GM18520 (cell line): ENCODE data around the gene GRM3.

Experiments
- ATAC-seq: cut with Tn5 transposase; IDR thresholded peaks from one replicate; pipeline ENCODE4 v1.9.1; 2021; ENCODE audit not compliant: unreplicated experiment

GRM3 gene

DNA sequence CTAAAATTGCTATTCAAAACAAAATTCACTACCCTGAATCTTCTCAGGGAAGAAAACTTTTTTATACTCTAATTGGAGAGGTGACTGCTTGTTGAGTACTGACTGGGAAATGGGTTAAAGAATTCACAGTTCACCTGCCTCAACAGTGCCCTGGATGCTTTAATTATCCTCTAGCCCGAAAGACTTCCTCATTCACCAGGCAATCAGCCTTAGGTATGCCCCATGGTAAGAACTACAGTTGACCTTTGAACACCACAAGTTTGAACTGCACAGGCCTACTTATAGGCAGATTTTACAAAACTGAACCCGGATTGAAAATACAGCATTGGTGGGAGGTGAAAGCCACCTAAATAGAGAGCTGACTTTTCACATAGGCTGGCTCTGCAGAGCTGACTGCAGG lies 240.4 kb downstream of the GRM3 start:
- ATAC-seq: no peak

DNA sequence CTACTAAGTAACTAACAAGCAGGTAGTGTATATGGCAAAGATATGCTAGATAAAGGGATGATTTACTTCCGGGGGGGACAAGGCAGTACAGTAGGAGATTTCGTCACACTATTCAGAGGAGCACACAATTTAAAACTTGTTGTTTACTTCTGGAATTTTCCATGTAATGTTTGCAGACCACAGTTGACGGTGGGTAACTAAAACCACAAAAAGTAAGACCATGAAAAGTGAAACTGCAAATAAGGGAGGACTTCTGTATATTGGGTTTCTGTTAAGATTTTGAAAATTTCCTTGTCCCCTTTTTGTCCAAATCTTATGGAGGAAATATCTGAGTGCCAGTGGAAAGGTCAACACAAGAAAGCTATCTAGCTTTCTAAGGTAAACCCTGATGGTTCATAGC lies 245.8 kb downstream of the GRM3 start:
- ATAC-seq: no peak

DNA sequence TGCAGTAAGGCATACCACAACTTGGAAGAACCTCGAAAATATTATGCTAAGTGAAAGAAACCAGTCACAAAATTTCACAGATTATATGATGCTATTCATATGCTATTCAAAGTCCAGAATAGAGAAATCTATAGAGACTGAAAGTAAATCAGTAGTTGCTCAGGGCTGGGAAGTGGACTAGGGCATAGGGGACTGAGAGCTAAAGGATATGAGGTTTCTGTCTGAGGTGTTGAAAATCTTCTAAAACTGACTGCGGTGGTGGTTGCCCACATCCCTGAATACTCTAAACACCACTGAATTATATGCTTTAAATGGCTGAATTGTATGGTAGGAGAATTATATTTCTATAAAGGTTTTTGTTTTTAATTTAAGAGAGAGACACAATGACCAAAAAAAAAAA lies 254.5 kb downstream of the GRM3 start:
- ATAC-seq: no peak

DNA sequence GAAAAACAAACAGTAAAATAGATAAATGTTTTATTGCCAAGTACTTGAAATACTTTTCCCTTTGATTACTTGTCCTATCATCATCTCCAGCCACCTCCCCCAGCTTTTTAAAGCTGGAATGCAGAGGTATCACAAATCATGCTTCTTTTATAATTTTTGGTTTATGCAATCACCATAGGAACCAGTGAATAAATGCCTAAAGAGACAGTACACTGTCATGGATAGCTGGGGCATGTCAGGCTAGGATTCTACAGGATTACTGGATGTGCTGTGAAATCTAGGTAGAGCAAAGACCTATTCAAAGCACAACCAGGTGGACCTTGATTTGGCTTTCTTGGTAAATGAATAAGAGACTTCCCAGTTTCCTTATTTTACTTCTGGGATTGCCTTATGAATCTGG lies 257.2 kb downstream of the GRM3 start:
- no peak for ATAC-seq

DNA sequence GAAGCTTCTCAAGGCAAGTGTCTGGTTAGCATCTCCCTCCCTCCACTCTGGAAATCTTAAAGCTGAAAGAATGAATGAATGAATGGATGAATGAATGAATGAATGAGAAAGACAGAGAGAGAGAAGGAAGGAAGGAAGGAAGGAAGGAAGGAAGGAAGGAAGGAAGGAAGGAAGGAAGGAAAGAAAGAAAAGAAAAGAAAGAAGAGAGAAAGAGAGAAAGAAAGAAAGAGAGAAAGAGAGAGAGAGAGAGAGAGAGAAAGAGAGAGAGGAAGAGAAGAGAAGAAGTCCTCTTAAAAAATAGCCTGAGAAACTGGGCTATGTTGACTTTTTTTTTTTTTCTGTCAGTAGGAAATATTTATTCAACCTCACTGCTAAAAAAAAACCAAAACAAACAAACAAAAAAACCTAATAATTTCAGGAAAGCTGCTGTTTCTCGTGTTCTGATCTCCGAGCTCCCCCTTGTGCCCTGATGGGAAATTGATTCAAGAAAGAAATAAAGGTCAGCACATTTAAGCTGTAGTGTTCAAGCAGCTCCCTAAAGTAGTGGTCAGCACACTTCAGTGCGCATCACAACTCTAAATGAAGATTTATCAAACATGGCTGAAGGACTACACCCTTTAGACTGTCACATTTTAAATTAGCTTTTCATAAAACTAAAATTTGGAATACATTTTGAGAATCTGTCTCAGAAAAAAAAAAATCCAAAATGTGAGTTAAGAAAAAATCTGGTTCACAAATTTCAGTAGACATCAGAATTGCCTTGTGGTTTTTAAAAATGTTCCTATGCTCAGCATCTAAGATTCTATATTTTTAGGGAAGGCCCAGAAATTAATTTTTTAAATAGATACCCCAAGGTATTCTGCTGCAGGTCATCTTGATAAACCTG lies 261.5 kb downstream of the GRM3 start:
- no peak for ATAC-seq

DNA sequence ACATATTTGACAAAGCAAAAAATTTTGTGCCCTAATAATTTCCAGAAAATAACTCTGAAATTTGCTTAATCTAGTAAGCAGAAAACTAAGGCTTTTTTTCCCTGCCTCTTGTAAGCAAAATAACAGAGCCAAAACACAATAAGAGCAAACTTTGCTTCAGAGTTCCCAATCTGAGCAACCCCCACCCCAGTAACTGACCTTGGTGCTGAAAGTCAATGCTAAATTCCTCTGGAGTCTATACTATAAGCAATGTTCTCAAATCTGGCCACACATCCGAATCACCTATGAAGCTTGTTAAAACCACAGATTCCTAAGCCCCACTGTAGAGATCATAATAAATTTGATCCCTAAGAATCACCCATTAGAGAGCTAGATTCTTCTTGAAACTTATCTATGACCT lies 265.2 kb downstream of the GRM3 start:
- no peak for ATAC-seq

DNA sequence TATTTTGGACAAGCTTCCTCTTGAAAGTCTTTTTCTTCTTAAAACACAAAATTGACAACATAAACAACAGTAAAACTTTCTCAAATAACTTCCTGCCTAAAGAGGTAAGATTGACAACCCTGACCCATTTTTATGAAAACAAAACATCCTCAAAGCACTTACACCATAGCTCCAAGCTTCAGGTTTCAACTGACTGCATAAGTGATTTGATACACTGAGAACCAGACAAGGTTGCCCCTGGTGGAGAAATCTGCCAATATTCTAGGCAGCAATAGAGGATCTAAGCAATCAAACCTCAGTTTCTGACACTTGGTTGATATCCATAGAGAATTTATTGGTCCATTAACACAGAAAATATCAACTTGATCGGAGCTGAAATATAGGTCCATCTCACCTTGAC lies 267.9 kb downstream of the GRM3 start:
- no peak for ATAC-seq

DNA sequence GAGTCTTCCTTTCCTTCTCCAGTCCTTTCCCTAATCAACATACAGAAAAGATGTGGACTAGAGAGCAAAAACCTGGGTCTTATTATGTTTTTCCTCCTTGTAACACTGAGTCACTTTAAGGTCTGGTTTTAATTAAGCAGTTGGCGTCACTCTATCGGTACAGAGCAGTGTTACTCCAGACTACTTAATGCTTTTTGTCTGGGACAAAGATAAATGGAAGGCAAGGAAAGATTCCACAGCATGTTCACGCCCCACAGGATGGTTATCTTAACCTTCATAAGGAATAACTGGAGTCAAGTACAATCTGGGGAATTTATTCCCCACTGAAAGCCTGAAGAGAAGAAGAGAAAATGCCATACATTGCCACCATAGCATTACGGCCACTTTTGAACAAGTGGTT lies 270.0 kb downstream of the GRM3 start:
- no peak for ATAC-seq
